NCI-H446 treated with DMSO at 0.1 percent for 48 hours (cell line): ENCODE data around the gene ADGRL1.

Source experiments
- DNase-seq: peaks from one replicate; lab custom pipeline; 2025; lab: John Stamatoyannopoulos, UW

ADGRL1 gene

GRCh38 chr19:14112809-14113385 lies 93.1 kb downstream of the ADGRL1 start:
- no peak for DNase-seq

GRCh38 chr19:14112051-14112808 lies 93.7 kb downstream of the ADGRL1 start:
- DNase-seq, result no peak

GRCh38 chr19:14111486-14111885 lies 94.5 kb downstream of the ADGRL1 start:
- DNase-seq, result no peak

- DNase-seq, result no peak
Observed at GRCh38 chr19:14110650-14111049, 95.3 kb downstream of the ADGRL1 start.

GRCh38 chr19:14107581-14108461 lies 98.1 kb downstream of the ADGRL1 start:
- DNase-seq, result no peak

- DNase-seq, result no peak
Observed at GRCh38 chr19:14106840-14107239, 99.1 kb downstream of the ADGRL1 start.

- DNase-seq, result no peak
Observed at GRCh38 chr19:14105680-14106079, 100.3 kb downstream of the ADGRL1 start.

GRCh38 chr19:14103310-14103709 lies 102.7 kb downstream of the ADGRL1 start:
- DNase-seq, result no peak

GRCh38 chr19:14102756-14103155 lies 103.2 kb downstream of the ADGRL1 start:
- DNase-seq, result no peak

GRCh38 chr19:14102102-14102696 lies 103.8 kb downstream of the ADGRL1 start:
- no peak for DNase-seq

GRCh38 chr19:14101003-14101545 lies 104.9 kb downstream of the ADGRL1 start:
- DNase-seq, result no peak
